ENCODE measurements around the gene CD302.

The CD302 gene

DNA sequence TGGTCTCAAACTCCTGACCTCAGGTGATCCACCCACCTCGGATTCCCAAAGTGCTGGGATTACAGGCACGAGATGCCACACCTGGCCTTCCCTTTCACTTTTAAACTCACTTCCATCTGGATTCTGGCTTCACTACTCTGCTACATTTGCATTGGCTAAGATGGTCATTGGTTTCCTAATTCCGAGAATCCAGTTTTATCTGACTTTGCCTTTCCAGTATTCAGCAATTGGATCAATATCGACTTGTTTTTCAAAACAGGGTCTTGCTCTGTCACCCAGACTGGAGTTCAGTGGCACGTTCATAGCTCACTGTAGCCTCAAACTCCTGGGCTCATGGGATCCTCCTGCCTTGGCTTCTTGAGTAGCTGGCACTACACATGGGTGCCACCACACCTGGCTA, 4.7 kb upstream of the CD302 start:
- TF ChIP-seq, protein P1, sequence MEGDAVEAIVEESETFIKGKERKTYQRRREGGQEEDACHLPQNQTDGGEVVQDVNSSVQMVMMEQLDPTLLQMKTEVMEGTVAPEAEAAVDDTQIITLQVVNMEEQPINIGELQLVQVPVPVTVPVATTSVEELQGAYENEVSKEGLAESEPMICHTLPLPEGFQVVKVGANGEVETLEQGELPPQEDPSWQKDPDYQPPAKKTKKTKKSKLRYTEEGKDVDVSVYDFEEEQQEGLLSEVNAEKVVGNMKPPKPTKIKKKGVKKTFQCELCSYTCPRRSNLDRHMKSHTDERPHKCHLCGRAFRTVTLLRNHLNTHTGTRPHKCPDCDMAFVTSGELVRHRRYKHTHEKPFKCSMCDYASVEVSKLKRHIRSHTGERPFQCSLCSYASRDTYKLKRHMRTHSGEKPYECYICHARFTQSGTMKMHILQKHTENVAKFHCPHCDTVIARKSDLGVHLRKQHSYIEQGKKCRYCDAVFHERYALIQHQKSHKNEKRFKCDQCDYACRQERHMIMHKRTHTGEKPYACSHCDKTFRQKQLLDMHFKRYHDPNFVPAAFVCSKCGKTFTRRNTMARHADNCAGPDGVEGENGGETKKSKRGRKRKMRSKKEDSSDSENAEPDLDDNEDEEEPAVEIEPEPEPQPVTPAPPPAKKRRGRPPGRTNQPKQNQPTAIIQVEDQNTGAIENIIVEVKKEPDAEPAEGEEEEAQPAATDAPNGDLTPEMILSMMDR (conservative IDR thresholded peaks at IDR 0.05), result no peak
- no peak for TF ChIP-seq ZFX (IDR thresholded peaks at IDR 0.05)
- H3K27ac ChIP-seq, result no peak overlapping the region

DNA sequence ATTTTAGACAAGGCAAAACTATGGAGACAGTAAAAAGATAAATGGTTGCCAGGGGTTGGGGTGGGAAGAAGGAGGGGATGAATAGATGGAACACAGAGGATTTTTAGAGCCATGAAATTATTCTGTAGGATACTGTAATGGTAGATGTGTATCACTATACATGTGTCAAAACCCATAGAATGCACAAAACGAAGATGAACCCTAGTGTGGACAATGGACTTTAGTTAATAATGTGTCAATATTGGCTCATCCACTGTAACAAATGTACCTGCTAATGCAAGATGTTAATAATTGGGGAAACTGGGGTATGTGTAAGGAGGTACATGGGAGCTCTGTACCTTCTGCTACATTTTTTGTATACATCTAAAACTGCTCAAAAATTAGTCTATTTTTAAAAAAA, 1.8 kb upstream of the CD302 start:
- no peak overlapping the region for H3K27ac ChIP-seq
- TF ChIP-seq, protein P1 (conservative IDR thresholded peaks at IDR 0.05), result no peak
- TF ChIP-seq ZFX (IDR thresholded peaks at IDR 0.05), result no peak

GRCh38 chr2:159798376-159798725, 343 bp upstream of the CD302 start:
- TF ChIP-seq, protein P1 (conservative IDR thresholded peaks at IDR 0.05), result no peak
- TF ChIP-seq ZFX (IDR thresholded peaks at IDR 0.05), result no peak
- peak overlapping the region; percentile 61 for H3K27ac ChIP-seq

DNA sequence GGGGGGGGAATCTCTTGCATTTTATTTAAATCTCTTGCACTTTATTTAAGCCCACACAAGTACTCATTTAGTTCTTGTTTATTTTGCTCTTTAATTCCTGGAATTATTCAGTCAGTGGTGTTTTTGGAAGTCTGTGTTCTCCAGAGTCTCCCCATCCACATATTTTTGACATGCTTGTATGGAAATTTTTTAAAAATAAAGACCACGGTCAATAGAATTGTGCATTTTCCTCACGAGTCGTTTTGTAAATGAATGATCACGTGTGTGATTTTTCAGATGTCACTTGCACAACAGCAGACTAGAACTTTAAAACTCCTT, 824 bp downstream of the CD302 start:
- H3K27ac ChIP-seq, result peak overlapping the region; percentile 61
- TF ChIP-seq ZFX (IDR thresholded peaks at IDR 0.05), result no peak
- TF ChIP-seq, protein P1 (conservative IDR thresholded peaks at IDR 0.05), result no peak

DNA sequence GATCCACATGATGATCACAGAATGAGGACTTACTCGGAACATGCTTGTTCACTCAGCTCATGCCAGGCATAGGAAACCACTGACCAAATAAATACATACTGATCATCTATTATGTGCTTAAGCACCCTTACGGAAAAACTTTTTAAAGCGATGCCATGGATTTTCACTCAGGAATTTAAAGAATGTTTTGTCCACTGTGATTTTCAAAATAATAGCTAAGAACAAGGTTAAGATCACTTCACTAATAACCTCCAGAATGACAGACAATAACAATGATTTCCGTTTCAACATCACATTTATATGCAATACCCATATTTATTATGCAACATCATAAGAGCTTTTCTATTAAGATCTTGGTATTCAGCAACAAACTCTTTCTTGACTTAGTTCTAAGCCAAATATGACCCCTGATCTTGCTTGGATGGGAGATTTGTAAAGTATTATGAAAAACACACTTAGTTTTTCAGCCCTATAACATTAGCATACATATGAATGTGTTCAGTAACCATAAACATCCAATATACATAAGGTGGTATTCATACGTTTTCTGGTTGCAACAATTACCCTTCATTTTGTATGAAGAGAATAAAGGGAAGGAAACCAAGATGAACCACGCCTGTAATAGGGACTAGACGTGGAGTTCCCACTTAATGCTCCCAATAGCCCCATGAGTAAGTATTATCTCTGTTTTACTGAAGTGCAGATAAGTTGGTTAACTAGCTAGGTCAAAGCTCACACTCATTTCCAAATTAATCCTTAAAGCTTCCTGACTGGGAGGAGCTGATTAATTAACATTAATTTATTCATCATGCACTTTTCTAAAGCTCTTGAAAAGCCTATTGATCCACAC, 1.9 kb downstream of the CD302 start:
- no peak overlapping the region for H3K27ac ChIP-seq
- TF ChIP-seq, protein P1 (conservative IDR thresholded peaks at IDR 0.05), result no peak
- TF ChIP-seq ZFX (IDR thresholded peaks at IDR 0.05), result no peak

DNA sequence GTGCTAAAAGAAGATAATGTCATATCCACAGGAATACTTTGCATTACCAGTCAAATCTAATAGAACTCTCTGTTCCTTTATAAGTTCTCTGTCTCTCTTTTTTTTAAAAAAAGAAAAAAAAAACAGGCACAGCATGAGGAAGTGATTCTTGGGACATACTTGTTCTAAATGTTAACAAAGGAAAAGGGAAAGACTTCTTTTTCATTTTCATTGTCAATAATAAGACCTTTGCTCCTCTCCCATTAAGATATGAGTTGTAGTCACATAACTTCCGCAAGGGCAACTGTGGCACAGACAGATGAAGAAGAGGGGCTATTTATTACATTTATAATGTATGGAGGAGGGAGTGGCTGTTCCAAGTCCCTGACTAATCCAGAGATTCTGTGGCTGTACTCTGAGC, 4.7 kb downstream of the CD302 start:
- H3K27ac ChIP-seq, result no peak overlapping the region
- no peak for TF ChIP-seq ZFX (IDR thresholded peaks at IDR 0.05)
- TF ChIP-seq, protein P1 (conservative IDR thresholded peaks at IDR 0.05), result no peak

- H3K27ac ChIP-seq, result no peak overlapping the region
- TF ChIP-seq ZFX (IDR thresholded peaks at IDR 0.05), result no peak
- TF ChIP-seq, protein P1 (conservative IDR thresholded peaks at IDR 0.05), result no peak
Measured at GRCh38 chr2:159792599-159792998, 5.4 kb downstream of the CD302 start.

All from C4-2B (cell line).